GM10248 (cell line): ENCODE results near the gene TBC1D9.

Experiments
- CTCF ChIA-PET: fragments of 300-600 bp; sonication (Branson Sonifier 250); formaldehyde crosslinking; extraction: SDS; loops from one replicate; lab custom pipeline; 2021; ENCODE audit warnings: antibody characterized with exemption; lab: Yijun Ruan, JAX
- POLR2A ChIA-PET: fragments of 350-650 bp; sonication (Branson Sonifier 250); formaldehyde crosslinking; extraction: SDS; loops from one replicate; lab custom pipeline; 2020; ENCODE audit warnings: antibody characterized with exemption; lab: Yijun Ruan, JAX
- DNase-seq: peaks from one replicate; pipeline ENCODE4 v3.0.0; 2012; ENCODE audit errors: extremely low spot score
- TF ChIP-seq, protein P1 (sequence below): IDR thresholded peaks from 2 replicates; pipeline ENCODE4 v1.5.1; 2012; ENCODE audit warnings: mild to moderate bottlenecking, low read depth; ENCODE audit errors: extremely low read depth, missing control alignments, control extremely low read depth

Gene TBC1D9

DNA sequence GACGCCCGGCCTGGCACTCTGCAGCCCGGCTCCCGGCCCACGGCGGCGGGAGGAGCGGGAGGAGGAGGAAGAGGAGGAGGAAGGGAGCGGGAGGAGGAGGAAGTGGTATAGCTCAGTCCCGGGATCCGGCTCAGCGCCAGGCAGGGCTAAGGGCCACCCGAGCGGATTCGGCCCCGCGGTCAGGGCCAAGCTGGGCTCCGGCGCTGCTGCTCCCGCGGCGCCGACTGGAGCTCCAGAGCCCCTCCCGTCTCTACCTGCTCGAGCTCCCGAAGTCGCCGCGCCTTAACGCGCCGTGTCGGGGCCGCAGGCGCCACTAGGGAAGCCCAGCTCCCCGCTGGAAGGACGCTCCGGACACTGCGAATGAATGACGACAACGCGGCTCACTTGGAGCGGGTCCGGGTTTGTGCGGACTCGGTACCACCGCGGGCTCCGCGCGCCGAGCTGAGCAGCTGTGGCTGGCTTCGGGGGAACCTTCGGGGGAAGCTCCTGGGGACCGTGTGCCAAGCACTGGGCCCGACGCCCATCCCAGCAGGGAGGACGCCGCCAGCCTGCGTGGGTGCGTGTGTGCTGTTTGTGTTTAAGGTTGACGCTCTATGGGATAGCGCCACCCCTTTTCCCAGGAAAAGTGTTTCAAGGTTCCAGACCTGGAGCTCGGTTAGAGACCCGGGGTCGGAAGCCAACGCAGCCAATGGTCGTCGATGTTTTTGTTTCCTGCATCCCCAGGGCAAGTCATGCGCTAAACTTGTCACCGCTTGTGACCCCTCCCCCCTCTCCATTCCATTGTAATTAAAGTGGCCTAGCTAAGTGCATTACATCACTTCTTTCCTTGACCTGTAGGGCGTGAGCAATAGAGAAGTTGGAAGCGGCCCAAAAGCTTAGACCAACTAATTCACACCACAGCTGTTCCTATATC, at the start of gene TBC1D9:
TBC1D9 (minus strand) TSS at position 67 of the 913 bp plus-strand sequence. CDS start 340 bp downstream, outside the sequence.
- TF ChIP-seq, protein P1, sequence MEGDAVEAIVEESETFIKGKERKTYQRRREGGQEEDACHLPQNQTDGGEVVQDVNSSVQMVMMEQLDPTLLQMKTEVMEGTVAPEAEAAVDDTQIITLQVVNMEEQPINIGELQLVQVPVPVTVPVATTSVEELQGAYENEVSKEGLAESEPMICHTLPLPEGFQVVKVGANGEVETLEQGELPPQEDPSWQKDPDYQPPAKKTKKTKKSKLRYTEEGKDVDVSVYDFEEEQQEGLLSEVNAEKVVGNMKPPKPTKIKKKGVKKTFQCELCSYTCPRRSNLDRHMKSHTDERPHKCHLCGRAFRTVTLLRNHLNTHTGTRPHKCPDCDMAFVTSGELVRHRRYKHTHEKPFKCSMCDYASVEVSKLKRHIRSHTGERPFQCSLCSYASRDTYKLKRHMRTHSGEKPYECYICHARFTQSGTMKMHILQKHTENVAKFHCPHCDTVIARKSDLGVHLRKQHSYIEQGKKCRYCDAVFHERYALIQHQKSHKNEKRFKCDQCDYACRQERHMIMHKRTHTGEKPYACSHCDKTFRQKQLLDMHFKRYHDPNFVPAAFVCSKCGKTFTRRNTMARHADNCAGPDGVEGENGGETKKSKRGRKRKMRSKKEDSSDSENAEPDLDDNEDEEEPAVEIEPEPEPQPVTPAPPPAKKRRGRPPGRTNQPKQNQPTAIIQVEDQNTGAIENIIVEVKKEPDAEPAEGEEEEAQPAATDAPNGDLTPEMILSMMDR = no peak
- POLR2A ChIA-PET = no interaction called here
- DNase-seq = peak; percentile 40
- CTCF ChIA-PET = interaction anchor here (0.6 to 1.7 kb wide), 8 partner anchors 9 to 39 kb away, joined by 3 to 6 read pairs (median 3); no protein-coding TSS in a partner anchor

DNA sequence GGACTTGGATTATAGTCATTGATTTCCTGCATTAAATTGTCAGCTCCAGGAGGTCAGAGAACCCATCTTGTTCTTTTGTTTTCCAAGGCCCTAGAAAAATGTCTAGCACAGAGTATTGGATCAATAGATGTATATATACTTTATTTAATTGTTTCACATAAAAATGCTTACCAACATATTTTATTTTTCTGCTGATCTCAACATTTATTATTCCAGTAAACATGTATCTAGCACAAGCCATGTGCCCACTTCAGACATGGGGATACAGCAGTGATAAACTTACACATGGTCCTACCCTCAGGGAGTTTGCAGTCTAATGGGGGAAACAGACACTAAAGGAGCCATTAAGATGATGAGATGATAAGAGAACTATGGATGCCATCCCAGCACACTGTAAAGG, 49.1 kb upstream of the TBC1D9 start:
- no peak for DNase-seq
- POLR2A ChIA-PET = no interaction called here
- CTCF ChIA-PET = interaction anchor here (1.7 kb wide), 1 partner anchor 14 kb away, joined by 5 read pairs; no protein-coding TSS in a partner anchor
- TF ChIP-seq, protein P1 = no peak

DNA sequence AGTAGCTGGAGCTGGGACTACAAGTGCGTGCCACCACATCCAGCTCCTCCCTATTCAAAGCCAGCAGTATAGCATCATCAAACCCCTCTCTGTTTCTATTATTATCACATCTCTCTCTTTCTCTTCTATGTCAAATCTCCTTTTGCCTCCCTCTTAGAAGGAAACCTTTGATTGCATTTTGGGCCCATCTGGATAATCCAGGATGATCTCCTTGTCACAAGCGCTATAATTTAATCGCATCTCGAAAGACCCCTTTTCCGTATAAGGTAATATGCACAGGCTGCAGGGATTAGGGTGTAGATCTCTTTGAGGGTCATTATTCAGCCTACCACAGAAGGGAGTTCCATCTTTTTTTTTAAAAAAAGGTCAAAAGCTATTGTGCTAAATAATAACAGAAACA, 46.4 kb upstream of the TBC1D9 start:
- ChIA-PET CTCF (interaction anchor here (1.0 to 1.4 kb wide), 2 partner anchors 36 to 376 kb away, joined by 3 to 4 read pairs; no protein-coding TSS in a partner anchor), POLR2A (no interaction called here)
- DNase-seq = no peak
- TF ChIP-seq, protein P1 = no peak

DNA sequence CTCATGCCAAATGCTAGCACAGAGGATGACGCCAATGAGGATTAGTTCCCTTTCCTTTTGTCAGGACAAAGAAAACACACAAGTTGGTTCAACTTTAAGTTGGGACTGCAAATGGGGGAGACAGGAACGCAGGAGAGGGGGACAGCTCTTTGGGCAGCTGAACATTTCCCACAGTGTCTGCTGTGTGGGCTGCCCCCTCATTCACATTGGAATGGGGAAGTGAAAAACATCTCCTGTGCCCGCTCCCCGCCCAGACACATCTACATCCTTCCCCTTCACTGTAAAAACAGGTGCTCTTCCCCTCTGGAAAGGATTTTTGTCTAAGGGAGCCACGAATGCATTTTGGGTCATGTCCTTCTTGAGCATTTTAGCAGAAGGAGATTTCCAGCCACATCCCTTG, 44.5 kb upstream of the TBC1D9 start:
- no peak for DNase-seq
- POLR2A ChIA-PET = no interaction called here
- TF ChIP-seq, protein P1 = no peak
- CTCF ChIA-PET = interaction anchor here (1.4 kb wide), 1 partner anchor 80 kb away, joined by 4 read pairs; no protein-coding TSS in a partner anchor

DNA sequence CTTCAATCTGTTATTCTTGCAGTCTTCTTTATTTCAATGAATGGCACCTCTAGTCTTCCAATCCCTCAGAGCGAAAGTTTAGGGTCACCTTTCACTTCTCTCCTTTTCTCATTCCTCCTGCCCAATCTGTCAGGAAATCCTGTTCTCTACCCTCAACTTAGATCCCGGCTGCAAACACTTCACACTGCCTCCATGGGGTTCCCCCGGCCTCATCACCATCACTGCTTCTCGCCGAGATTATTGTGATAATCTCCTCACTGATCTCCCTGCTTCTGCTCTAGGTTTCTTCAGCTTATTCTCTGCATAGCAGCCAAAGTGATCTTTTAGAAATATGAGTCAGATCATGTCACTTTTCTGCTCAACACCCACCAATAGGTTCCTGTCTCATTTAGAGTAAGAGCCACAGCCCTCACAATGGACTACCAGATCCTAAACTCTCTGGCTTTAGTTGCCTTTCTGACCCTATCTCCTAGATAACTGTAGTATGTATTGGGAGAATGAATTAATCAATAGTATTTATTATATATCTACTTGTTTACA, 43.6 kb upstream of the TBC1D9 start:
- no peak for DNase-seq
- POLR2A ChIA-PET = no interaction called here
- CTCF ChIA-PET = interaction anchor here (1.4 kb wide), 1 partner anchor 80 kb away, joined by 4 read pairs; no protein-coding TSS in a partner anchor
- TF ChIP-seq, protein P1 = no peak

DNA sequence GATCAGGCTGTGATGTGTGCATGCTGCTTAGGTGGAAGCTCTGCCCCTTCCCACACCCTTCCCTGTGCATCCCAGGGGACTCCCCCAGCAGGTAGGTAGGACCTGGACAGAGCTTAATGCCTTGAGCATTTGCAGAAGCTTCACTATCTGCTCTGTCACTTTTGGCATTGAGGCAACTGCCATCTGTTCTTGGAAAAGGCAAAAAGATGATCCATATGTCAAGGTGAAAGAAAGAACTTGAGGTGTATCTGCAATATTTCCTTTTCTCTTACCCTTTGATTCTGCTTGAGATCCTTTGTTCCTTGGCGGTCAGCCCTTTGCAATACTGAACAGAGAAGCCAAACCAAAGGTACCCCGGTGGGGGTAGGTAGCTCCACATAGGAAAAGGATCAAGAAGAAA, 37.1 kb upstream of the TBC1D9 start:
- TF ChIP-seq, protein P1 = no peak
- DNase-seq = no peak
- ChIA-PET CTCF (interaction anchor here (1.0 to 1.4 kb wide), 2 partner anchors 14 to 37 kb away, joined by 3 read pairs; partner anchors contain the start of gene TBC1D9), POLR2A (no interaction called here)
